T-helper 2 cell treated with Interferon-gamma antibody and Interleukin-4, amounts not matched to agents 100 ng/mL and 5 ng/mL, for 36 hours (primary cell): ENCODE results near the gene INTS15. TPM values are rescaled to one million over a fixed set of nuclear protein-coding genes. Genes with fewer than 3 reads are reported as not detected.
"Not testable (repeated sequence)": the region's sequence is repeated elsewhere in the genome, so short reads cannot be mapped to it uniquely, and the experiment has no call there.

Experiments used
- intact Hi-C: fragments of 100-400 bp; cut with micrococcal nuclease; formaldehyde crosslinking; loops from one replicate; pipeline ENCODE4 v1.15.1; 2023
- total RNA-seq: library from RNA; stranded (reverse); gene quantifications from 2 replicates; pipeline ENCODE4 v1.2.3, GENCODE V29; 2022

The INTS15 gene
- total RNA-seq, 1 donor from 2014 or later = 41.8 TPM

DNA sequence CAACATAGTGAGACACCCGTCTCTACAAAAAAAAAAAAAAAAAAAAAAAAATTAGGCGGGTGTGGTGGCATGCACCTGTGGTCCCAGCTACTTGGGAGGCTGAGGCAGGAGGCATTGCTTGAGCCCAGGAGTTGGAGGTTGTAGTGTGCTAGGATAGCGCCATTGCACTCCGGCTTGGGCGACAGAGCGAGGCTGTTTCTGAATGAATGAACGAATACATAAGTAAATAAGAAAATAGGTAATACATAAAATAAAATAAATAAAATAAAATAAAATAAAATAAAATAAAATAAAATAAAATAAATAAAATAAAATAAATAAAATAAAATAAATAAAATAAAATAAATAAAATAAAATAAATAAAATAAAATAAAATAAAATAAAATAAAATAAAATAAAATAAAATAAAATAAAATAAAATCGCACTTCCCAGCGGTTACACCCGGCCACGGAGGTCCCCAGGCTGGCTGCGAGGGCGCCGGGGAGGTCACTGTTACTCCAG, 12.9 kb upstream of the INTS15 start:
- intact Hi-C loops = loop anchor here (1.0 to 10.0 kb wide), 4 partner anchors 12 to 132 kb away; partner anchors contain the start of genes DAGLB and ZNF12

GRCh38 chr7:6577369-6578113, 12.3 kb upstream of the INTS15 start, which contains the start of gene ZDHHC4:
TSS of gene ZDHHC4 (plus strand) at chr7:6577454. CDS start at chr7:6580562, 3,108 bp downstream.
- intact Hi-C loops = loop anchor here (1.0 to 10.0 kb wide), 4 partner anchors 12 to 133 kb away; partner anchors contain the start of genes DAGLB and ZNF12

DNA sequence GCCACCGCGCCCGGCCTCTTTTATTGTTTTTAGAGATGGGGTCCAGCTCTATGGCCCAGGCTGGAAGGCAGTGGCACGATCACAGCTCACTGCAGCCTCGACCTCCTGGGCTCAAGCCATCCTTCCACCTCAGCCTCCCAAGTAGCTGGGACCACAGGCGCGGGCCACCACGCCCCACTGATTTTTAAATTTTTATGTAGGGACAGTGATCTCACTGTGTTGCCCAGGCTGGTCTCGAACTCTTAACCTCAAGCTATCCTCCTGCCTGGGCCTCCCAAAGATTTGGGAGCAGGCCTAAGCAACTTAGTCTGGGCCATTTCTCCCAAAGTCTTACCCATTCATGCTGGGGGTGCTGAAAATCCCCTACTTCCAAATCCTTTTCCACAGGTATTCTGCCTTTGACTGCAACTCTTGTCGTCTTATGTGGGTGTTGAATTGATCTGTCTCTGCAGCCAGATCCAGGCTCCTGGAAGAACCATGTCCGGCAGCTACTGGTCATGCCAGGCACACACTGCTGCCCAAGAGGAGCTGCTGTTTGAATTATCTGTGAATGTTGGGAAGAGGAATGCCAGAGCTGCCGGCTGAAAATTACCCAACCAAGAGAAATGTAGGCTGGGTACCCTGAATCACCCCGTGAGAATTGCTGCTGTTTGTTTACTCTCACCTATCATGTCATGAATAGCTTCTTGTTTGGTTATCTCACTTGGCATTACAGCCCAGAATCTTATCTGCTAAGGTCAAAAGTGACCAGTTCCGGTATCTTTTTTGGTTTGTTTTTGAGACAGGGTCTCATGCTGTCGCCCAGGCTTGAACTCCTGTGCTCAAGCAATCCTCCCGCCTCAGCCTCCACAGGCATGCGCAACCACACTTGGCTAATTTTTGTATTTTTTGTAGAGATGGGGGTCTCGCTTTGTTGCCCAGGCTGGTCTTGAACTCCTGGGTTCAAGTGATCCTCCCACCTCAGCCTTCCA, 11.4 kb upstream of the INTS15 start:
- intact Hi-C loops = loop anchor here (10.0 kb wide), 1 partner anchor 134 kb away; the partner anchor contains the start of gene DAGLB

DNA sequence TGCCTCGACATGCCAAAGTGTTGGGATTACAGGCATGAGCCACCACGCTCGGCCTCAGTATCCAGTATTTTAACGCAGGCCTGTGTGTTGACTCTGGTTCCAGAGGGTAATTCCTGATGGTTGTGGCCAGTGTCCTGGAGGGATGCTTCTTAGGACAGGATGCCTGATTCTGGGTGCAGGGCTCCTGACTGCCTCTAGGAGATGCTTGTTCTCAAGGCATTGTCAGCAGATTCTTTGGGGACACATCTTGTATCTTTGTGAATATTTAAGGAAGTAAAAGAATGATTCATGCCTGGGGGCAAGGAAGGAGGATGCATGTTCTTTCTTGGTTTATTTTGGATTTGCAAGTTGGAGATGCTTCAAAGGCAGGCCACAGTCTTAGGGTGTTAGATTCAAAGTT, 10.4 kb upstream of the INTS15 start:
- intact Hi-C loops = loop anchor here (10.0 kb wide), 1 partner anchor 135 kb away; the partner anchor contains the start of gene DAGLB

GRCh38 chr7:6585746-6586432, 3.9 kb upstream of the INTS15 start:
- intact Hi-C loops = not testable (repeated sequence)

- intact Hi-C loops = no loop called here
These were observed 1.3 kb upstream of the INTS15 start for GRCh38 chr7:6588566-6588965.

DNA sequence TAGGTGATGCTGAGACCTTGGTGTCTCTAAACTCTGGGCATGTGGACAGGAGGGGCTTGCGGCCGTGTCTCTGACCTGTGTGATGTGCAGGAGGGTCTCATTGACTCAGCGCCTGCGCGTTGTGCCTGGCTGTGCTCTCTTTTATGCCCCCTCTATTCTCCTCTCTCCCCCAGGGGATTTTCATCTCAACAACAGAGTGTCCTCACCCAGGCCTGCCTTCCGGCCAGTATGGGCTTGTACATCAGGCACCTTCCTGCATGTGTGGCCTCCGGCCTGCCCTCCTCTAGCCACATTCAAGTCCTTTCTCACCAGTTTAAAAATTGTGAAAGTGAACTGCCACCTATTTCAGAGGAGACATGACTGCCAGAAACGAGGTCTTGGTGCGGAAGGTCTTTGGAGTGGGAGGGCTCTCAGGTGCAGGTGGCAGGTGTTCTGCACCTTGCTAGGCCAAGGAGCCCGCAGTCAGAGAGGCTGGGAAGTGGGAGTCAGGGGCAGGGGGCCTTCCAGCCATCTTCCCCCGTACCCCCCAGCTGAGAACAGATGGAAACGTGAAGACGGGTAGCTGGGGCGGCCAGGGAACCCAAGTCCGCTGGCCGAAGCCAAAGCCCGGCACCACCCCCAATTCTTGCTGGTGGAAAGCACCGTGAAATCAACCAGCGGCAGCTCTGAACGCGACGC, 531 bp upstream of the INTS15 start:
- intact Hi-C loops = loop anchor here (1.0 kb wide), 1 partner anchor 12 kb away; the partner anchor contains the start of gene ZDHHC4

DNA sequence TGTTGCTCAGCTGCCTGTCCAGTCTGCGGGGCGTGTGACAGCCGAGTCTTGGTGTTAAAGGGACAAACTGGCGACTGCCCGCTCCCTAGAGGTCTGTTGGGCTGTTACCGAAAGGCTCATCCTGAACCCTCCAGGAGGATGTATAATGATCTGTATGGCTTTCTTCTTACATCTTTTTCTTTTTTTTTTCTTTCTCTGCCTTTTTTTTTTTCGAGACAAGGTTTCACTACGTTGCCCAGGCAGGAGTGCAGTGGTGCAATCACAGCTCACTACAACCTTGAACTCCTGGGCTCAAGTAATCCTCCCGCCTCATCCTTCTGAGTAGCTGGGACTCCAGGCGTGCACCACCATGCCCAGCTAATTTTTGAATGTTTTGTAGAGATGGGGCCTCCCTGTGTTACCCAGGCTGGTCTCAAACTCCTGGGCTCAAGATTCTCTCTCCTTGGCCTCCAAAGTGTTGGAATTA, 857 bp downstream of the INTS15 start:
- intact Hi-C loops = loop anchor here (10.0 kb wide), 1 partner anchor 264 kb away; no protein-coding TSS in a partner anchor

GRCh38 chr7:6600093-6600492, 10.3 kb downstream of the INTS15 start:
- intact Hi-C loops = no loop called here

- intact Hi-C loops = no loop called here
These were observed 14.6 kb downstream of the INTS15 start for GRCh38 chr7:6604458-6604857.

DNA sequence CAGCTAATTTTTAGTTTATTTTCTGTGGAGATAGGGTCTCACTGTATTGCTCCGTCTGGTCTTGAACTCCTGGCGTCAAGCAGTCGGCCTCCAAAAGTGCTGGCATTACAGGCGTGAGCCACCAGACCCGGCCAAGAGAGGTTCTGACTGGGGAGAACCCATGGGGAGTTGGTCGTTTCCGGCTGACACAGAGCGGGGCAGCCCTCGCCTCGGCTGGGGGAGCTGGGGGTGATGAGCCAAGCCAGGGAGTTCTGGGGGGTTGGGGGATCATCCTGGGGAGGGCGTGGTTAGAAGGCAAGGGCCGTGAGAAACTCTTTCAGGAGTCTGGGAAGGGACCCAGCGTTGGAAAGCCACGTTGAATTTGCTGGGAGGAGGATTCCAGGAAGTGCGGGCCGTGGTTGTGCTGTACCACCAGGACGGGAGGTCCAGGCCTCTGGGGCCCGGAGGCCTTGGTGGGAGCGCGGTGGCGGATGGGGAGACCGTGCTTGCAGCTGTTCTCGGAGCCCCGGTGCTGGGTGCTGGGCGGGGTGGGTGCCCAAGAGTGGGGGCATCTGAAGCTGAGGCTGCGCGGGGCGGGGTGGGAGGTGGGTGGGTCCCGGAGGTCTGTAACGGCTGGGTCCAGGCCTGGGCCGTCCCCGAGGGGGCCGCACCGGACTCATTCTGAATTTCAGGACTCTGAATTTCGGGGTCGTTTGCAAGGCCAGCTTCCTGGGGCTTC, 17.2 kb downstream of the INTS15 start:
- intact Hi-C loops = no loop called here

DNA sequence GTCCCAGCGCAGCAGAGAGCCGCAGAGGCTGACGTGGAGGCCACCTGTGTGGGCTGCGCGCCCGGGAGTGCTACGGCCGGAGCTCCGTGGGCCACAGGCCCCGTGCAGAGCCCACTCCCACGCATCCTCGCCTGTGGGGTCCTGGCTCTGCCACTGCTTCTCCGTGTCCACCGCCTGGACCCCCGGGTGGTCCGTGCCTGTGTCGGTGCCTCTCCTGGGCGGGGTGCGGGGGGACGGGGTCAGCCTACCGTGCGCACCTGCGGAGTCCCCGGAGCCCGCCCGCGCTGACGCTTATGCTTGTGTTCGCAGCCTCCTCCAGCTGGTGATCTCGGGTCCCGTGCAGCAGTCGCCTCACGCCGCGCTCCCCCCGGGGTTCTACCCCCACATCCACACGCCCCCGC, 17.8 kb downstream of the INTS15 start:
- intact Hi-C loops = no loop called here

GRCh38 chr7:6608081-6608480, 18.3 kb downstream of the INTS15 start:
- intact Hi-C loops = no loop called here

DNA sequence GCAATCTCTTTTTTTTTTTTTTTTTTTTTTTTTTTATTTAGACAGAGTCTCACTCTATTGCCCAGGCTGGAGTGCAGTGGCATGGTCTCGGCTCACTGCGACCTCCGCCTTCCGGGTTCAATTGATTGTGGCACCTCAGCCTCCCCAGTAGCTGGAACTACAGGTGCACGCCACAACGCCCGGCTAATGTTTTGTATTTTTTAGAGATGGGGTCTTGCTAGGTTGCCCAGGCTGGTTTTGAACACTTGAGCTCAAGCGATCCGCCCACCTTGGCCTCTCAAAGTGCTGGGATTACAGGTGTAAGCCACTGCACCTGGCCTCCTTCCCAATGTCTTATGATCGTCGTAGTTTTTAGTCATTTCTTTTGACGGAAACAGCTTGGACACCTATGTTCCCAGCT, 19.0 kb downstream of the INTS15 start:
- intact Hi-C loops = no loop called here

GRCh38 chr7:6612819-6613218, 23.0 kb downstream of the INTS15 start:
- intact Hi-C loops = no loop called here

DNA sequence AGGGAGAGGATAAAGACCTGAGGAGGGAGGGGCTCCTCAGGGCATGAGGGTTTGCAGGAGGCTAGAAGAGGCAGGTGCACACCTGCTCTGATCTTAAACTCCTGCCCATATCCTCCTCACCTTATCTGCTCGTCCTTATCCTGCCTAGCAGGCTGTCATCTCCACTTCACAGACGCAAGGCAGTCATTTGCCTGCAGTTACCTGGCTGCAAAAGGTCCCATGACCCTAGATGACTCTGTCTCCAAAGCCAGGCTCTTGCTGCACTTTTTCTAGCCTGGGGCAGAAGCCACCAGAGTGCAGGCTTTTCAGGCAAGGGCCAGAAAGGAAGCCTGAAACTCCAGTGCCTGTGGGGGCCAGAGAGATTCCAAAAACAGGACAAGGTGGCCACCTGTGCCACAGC, 23.9 kb downstream of the INTS15 start:
- intact Hi-C loops = no loop called here

DNA sequence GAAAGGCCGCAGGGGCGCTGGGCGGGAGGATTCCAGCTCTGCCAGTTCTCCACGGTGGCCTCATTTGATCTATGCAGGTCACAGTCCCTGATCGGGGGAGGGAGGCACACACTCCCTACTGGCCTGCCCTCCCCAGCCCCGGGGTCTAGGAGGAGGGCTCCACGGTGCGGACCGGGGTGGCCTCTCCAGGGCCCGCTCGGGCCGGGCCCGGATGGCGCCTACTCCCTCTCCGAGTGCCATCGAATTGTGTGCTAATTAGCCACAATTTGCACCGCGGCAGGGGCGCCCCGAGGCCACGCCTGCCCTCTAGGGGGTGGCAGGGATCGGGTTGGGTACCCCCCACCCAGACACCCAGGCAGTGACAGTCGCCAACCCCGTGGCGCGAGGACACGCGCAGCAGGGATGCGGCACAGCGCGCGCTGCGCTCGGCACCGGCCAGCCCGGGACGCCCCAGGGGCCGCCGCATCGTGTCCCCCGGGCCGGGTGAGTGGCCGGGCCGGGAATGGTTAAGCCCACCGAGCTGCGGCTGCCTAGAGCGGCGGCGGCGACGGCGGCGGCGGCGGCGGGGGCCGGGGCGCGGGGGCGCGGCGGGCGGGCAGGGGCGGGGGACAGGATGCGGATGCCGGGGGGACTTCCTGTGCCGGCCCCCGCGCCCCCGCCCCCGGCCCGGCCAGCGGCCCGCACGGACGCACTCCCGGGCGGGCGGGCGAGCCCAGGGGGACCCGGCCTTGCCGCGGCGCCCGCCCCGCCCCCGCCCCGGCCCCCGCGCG, 25.3 kb downstream of the INTS15 start, which contains the start of gene ZNF853:
TSS of gene ZNF853 (plus strand) at position 658 of the 770 bp plus-strand sequence. CDS start 565 bp downstream, outside the sequence.
- intact Hi-C loops = no loop called here

DNA sequence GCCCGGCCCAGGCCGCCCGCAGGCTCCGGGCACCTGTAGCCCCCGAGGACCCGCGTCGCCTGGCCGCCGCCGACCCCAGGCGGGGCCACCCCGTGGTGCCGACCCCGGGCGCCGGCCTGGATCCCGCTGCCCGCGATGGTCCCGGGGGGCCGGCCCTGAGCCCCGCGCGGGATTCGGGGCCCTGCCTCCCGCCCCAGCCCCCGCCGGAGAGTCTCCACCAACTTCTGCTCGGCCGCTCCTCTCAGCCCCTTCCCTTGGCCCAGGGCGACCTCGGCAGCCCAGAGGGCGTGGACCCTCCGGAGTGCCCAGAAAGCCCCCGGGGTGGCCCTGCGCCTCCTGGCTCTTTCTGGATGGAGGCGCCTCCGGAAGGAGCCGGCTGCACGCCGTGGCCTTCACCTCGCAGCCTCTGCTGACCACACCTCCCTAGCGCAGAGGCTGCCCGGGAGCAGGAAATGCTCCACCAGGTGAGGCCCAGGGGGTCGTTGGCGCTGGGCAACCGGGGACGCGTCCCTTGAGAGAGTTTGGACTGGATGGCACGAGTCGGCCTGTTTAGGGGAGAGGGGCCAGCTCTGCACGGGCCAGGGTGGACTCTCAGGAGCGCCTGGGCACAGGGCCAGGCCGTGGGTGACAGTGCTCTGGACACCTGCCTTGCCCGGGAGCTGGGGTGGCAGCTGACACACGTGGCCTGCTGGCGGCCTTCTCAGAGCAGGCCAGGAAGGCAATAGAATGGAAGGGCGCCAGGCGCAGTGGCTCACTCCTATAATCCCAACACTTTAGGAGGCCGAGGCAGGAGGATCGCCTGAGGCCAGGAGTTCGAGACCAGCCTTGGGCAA, 26.1 kb downstream of the INTS15 start:
- intact Hi-C loops = no loop called here
